ENCODE results near the gene HS1BP3.

Gene HS1BP3

DNA sequence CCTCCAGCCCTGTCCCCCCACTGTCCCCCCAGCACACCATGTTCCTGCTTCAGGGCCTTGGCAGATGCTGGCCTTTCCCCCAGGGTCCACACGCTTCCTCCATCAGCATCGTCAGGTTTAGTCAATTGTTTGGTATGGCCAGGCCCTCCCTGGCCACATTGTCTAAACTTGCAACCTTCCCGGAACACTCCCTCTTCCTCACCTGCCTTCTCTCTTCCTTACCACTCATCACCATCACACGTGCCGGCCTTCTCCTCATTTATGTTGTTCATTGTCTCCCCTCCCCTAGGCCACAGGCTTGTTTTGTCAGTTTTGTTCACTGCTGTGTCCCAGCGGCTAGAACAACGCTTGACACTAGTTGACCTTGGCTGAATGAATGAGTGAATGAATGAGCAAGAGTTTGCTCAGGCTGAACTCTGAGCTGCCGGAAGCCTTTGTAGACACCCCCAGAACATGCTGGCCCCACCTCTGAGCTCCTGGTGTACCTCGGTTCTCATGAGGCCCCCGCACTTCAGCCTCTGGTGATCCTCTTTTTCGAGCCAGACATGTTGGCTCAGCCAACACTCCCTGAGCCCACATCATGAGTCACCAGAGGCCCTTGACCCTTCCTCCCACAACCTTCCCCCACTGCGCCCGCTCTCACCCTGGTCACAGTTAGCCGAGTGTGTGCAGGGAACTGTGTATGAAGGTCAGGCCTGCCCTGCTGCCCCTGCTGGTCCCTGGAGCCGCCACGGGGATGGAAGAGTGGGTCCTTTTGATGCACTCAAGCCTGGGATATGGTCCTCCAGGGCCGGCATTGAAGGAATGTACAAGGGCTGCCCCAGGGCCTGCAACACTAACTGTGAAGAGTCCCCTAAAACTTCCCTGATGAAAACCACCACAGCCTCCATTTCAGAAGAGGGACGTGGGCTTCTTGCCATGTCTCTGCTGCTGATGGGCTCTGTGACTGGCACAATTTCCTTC is 57.5 kb downstream of the HS1BP3 start:
- H3K9ac ChIP-seq (ENCODE audit: low read length): no peak overlapping the region
- no peaks in the 10 kb centered on the region for H3K36me3 ChIP-seq (ENCODE audit: control insufficient read depth, insufficient read depth, low read length)
- no peak overlapping the region for H3K4me3 ChIP-seq (ENCODE audit: low read length)
- H3K4me1 ChIP-seq (ENCODE audit: control insufficient read depth, insufficient read depth, low read length): peaks cover 22% of the 10 kb centered on the region
- H3K27me3 ChIP-seq (ENCODE audit: control insufficient read depth, insufficient read depth, low read length): no peaks in the 10 kb centered on the region
- H3K9me3 ChIP-seq (ENCODE audit: control insufficient read depth, low read length): no peaks in the 10 kb centered on the region

DNA sequence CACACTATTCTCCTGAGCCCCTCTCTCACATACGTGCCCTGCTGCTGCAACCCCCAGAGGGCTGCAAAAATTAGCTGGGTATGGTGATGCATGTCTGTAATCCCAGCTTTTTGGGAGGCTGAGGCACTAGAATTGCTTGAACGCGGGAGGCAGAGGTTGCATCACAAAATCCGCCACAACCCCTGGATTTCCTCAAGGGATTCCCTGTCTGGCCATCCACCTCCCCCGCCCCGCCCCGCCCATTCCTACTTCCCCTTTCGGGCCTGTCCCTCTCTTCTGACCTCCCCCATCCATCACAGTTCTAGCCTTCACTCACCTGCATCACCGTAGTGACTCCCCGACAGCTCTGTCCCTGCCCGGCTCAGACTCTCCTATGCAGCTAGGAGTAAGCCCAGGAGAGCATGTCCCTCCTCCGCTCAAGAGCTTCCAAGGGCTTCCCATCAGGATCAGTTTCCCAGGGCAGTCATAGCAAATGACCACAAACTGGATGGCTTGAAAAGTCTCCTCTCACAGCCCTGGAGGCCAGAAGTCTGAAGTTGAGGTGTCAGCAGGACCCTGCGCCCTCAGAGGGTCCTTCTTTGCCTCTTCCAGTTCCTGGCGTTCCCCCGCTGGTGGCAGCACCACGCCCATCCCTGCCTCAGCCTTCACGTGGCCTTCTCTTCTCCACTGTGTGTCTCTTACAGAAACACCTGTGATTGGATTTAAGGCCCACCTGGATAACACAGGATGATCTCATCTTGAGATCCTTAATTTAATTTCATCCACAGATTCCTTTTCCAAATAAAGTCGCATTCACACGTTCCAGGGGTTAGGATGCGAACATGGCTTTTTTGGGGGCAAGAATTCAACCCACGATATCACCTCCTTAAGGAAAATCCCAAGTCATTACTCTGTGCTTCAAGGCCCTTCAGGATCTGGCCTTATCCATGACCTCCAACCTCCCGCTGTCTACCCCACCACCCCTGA is 58.5 kb downstream of the HS1BP3 start:
- no peak overlapping the region for H3K4me3 ChIP-seq (ENCODE audit: low read length)
- no peaks in the 10 kb centered on the region for H3K36me3 ChIP-seq (ENCODE audit: control insufficient read depth, insufficient read depth, low read length)
- H3K9me3 ChIP-seq (ENCODE audit: control insufficient read depth, low read length): no peaks in the 10 kb centered on the region
- no peaks in the 10 kb centered on the region for H3K27me3 ChIP-seq (ENCODE audit: control insufficient read depth, insufficient read depth, low read length)
- no peak overlapping the region for H3K9ac ChIP-seq (ENCODE audit: low read length)
- H3K4me1 ChIP-seq (ENCODE audit: control insufficient read depth, insufficient read depth, low read length): peaks cover 22% of the 10 kb centered on the region

DNA sequence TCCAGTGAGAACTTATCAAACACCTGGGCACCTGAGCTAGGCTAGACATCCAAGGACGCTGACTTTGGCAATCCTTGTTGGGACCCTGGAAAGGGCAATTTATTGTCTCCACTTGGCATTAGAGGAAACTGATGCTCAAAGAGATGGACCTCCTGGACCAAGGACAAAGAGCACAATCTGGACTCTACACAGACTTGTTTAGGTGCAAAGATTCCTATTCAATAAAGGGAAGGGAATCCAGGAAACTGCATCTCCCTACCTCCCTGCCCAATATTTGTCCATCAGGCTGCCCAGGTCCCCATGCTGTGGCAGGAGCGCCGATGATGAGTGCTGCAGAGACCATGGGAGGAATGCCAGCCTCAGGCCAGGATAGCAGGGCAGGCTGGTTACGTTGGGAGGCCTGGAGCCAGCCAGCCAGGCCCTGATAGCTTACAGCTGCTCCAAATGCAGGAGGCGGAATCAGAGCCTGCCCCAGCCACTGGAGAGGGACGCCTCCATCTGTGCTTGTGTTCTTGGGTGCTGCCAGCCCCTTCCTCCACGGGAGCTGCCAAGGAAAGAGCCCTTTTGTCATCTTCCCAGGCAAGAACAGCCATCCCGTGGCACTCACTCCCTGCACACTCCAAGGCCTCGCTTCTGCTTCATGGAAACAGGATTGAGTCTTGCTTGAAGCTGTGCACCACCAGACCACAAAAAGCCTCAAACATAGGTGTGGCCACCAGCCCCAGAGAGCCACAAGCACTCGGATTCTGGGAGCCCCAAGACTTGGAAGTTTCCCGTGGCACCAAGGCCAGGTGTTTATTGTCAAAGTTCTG is 60.0 kb downstream of the HS1BP3 start:
- no peak overlapping the region for H3K4me3 ChIP-seq (ENCODE audit: low read length)
- H3K27me3 ChIP-seq (ENCODE audit: control insufficient read depth, insufficient read depth, low read length): no peaks in the 10 kb centered on the region
- no peaks in the 10 kb centered on the region for H3K36me3 ChIP-seq (ENCODE audit: control insufficient read depth, insufficient read depth, low read length)
- H3K9ac ChIP-seq (ENCODE audit: low read length): no peak overlapping the region
- H3K4me1 ChIP-seq (ENCODE audit: control insufficient read depth, insufficient read depth, low read length): peaks cover 15% of the 10 kb centered on the region
- no peaks in the 10 kb centered on the region for H3K9me3 ChIP-seq (ENCODE audit: control insufficient read depth, low read length)

DNA sequence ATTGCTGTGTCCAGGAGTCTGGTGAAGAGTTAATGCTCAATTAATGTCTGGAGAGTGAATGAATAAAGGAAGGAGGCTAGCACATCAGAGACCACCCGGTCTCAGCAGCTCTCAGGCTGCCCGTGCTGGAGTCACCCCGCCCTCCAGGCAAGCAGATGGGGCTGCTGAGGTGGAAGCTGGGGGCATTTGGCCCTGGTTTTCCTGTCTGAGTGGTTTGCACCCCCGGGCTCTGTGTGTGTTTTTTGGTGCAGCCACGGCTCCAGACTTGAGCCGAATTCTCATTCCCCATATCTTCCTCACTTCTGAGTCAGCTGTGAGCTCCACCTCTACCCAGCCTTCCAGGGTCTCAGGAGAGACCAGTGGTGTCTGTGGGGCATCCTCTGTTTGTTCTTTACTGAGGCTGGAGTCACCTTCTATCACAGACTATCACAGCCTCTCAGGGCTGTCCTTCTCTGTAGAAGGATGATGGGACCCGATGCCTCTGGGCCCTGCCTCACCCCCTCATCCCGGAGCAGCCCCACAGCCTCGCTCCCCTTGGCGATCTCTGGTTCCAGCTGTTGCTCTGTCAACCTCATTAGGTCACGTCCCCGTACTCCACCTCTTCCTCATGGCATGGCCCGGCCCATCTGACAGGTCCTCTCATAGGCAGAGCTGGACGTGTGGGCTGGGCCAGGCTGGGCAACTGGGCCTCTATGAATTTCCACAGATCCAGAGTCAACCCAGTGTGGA is 60.8 kb downstream of the HS1BP3 start:
- H3K36me3 ChIP-seq (ENCODE audit: control insufficient read depth, insufficient read depth, low read length): no peaks in the 10 kb centered on the region
- no peak overlapping the region for H3K4me3 ChIP-seq (ENCODE audit: low read length)
- no peak overlapping the region for H3K9ac ChIP-seq (ENCODE audit: low read length)
- H3K9me3 ChIP-seq (ENCODE audit: control insufficient read depth, low read length): no peaks in the 10 kb centered on the region
- H3K4me1 ChIP-seq (ENCODE audit: control insufficient read depth, insufficient read depth, low read length): peaks cover 15% of the 10 kb centered on the region
- no peaks in the 10 kb centered on the region for H3K27me3 ChIP-seq (ENCODE audit: control insufficient read depth, insufficient read depth, low read length)

DNA sequence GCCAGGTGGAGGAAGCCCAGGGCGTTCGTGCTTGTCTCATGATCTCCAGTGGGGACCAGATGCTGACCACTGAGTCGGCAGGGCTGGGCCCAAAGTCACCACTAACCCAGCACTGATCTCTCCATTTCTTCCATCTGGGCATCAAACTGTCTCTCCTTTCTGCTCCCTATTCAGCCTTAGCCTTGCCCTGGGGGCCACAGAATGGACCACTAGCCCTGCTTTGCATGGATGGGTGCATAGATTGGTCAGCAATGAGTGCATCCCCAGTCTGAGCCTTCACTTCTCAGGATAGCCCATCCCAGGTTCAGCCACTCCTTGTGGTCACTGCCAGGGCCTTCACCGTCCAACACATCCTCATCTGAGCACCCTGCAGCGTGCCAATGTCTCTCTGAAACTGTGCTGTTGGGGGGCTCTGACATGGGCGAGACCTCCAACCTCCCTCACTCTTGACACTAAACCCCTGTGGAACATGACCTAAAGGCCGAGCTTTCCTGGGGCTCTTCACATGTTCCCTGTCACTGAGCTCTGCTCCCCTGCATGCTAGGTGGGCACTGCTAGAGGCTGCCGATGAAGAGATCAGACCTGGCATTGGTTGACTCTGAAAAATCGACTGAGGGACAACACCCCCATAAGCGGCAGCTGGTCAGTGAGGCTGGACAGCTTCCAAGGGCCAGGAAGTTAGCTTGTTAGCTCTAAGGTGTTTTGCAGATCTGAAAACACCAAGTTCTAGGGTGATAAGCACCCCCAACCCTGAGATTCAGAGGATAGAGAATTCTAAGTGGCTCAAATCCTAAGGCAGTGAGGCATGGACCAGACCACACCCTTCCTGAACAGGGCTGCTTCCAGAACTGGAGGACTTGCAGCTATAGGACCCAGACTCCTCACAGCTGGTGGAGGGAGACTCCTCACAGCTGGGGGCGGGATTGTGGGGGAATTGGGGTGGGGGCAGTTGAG is 61.7 kb downstream of the HS1BP3 start:
- H3K9me3 ChIP-seq (ENCODE audit: control insufficient read depth, low read length): no peaks in the 10 kb centered on the region
- no peaks in the 10 kb centered on the region for H3K36me3 ChIP-seq (ENCODE audit: control insufficient read depth, insufficient read depth, low read length)
- H3K27me3 ChIP-seq (ENCODE audit: control insufficient read depth, insufficient read depth, low read length): no peaks in the 10 kb centered on the region
- peaks cover 24% of the 10 kb centered on the region for H3K4me1 ChIP-seq (ENCODE audit: control insufficient read depth, insufficient read depth, low read length)
- no peak overlapping the region for H3K4me3 ChIP-seq (ENCODE audit: low read length)
- H3K9ac ChIP-seq (ENCODE audit: low read length): no peak overlapping the region

DNA sequence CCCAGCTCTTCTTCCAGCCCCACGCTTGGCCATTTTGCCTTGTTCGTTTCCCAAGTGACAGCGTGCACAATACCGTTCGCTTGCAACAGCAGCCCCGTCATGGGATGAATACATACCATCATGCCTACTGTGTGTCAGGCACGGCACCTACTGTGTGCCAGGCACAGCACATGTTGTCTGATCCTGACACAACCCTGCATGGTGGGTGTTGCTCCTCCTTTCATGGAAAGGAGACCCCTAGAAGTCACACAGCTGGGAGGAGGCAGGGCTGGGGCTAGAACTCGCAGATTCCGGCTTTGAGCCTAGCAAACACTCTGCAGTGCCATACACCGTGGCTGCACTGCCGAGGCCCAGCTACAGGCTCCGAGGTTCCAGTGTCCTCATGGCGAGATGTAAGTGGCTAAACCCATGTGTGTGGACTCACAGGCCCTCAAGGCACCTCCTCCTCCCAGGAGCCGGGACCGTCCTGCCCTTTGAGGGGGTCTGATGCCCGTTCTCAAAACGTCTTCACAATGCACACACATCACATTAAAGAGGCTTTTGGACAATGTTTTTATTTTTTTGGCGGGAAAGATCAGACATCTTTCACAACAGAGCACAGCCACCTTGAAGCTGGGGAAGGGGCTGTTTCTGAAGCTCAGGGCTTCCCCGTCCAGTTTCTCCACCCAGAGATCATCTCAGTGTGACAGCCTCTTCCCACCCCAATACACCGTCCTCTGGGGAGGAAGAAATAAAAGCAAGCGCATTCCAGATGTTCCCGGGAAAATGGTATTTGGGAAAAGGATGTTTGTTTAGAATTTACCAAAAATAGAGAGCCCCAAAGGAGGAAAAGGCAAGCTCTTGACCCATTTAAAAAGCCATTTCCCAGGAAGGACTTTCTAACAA is 64.9 kb downstream of the HS1BP3 start:
- Histone ChIP-seq H3K9me3 (ENCODE audit: control insufficient read depth, low read length) (no peaks in the 10 kb centered on the region), H3K4me3 (ENCODE audit: low read length) (no peak overlapping the region), H3K9ac (ENCODE audit: low read length) (no peak overlapping the region), H3K36me3 (ENCODE audit: control insufficient read depth, insufficient read depth, low read length) (no peaks in the 10 kb centered on the region), H3K27me3 (ENCODE audit: control insufficient read depth, insufficient read depth, low read length) (no peaks in the 10 kb centered on the region), H3K4me1 (ENCODE audit: control insufficient read depth, insufficient read depth, low read length) (peaks cover 26% of the 10 kb centered on the region)

DNA sequence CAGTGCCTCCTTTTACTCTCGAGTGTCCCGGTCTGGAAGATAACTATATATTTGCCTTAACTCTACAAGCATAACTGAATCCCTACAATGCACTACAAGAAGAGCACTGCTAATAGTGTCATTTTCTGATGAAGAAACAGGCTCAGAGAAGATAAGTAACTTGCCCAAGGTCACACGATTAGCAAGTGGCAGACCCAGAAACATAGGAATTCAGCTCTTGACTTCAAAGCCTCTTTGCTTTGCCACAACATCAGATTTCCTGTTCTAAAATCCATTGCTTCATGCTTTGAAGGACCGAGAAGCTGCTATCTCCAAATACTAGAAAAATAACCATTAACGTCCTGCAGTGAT is 65.6 kb downstream of the HS1BP3 start:
- Histone ChIP-seq H3K36me3 (ENCODE audit: control insufficient read depth, insufficient read depth, low read length) (no peaks in the 10 kb centered on the region), H3K9me3 (ENCODE audit: control insufficient read depth, low read length) (no peaks in the 10 kb centered on the region), H3K27me3 (ENCODE audit: control insufficient read depth, insufficient read depth, low read length) (no peaks in the 10 kb centered on the region), H3K4me1 (ENCODE audit: control insufficient read depth, insufficient read depth, low read length) (peaks cover 32% of the 10 kb centered on the region), H3K4me3 (ENCODE audit: low read length) (no peak overlapping the region), H3K9ac (ENCODE audit: low read length) (no peak overlapping the region)

DNA sequence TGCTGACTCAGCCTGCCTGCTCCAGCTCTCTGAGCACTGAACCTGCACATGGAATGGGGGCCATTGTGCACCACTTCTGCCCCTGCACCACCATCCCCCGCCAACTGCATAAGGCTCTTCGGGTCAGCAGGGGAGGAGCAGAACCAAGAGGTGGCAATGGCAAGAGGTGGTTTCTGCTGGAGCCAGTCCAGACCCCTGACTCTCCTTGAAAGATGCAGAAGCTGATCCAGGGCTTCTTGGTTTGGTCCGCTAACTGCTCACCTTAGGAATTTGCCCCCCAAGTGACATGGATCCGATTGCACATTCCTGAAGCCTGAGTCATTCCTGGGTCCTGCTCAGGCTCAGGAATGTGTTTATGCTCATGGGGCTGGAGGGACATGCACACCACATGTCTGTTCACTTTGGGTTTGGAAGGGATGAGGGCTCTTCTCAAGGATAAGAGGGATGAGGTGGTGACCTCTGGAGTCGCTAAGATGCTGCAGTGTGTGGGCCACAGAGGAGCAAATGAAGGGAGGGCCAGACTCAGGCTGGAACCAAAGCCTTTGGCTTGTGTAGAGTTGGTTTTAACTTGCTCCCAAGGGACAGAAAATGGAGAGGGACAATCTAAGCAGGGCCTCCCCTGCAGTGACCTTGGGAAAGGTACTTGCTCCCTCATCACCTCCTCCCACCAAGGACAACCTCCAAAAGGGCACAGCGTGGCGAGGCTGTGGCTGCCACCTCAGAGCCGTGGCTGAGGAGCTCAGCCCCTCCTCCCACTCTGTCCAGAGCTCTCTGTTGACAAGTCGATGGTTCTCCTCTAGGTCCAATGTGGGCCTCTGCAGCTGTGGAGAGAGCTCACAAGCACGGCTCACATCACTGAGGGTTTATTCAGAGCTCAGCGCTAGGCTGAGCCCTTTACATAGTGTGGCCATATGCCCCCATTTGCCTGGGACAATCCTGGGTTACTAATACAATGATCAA is 66.2 kb downstream of the HS1BP3 start:
- Histone ChIP-seq H3K4me3 (ENCODE audit: low read length) (no peak overlapping the region), H3K4me1 (ENCODE audit: control insufficient read depth, insufficient read depth, low read length) (peaks cover 37% of the 10 kb centered on the region), H3K27me3 (ENCODE audit: control insufficient read depth, insufficient read depth, low read length) (no peaks in the 10 kb centered on the region), H3K36me3 (ENCODE audit: control insufficient read depth, insufficient read depth, low read length) (no peaks in the 10 kb centered on the region), H3K9ac (ENCODE audit: low read length) (no peak overlapping the region), H3K9me3 (ENCODE audit: control insufficient read depth, low read length) (no peaks in the 10 kb centered on the region)

DNA sequence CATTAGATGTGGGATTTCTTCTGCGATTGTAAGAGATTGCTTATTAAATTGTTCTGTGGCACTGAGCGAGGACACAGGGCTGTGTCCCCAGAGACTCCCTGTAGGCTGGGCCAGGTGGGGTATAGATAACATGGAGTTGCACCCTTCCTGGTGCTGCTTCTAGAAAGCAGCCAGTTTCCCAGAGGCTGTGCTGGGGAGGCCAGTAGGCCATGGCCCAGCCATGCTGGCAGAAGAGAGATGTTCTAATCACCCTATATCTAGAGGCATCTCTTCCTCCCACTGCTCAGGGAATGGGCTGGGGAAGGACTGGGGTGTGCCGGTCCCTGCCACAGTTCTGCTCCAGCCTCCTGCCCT is 66.9 kb downstream of the HS1BP3 start:
- H3K27me3 ChIP-seq (ENCODE audit: control insufficient read depth, insufficient read depth, low read length): no peaks in the 10 kb centered on the region
- peaks cover 43% of the 10 kb centered on the region for H3K4me1 ChIP-seq (ENCODE audit: control insufficient read depth, insufficient read depth, low read length)
- no peaks in the 10 kb centered on the region for H3K36me3 ChIP-seq (ENCODE audit: control insufficient read depth, insufficient read depth, low read length)
- H3K4me3 ChIP-seq (ENCODE audit: low read length): no peak overlapping the region
- H3K9me3 ChIP-seq (ENCODE audit: control insufficient read depth, low read length): no peaks in the 10 kb centered on the region
- H3K9ac ChIP-seq (ENCODE audit: low read length): no peak overlapping the region
